Dermis blood vessel endothelial cell (primary cell): ENCODE measurements around the gene NCOA5. TPM values are rescaled to one million over a fixed set of nuclear protein-coding genes. Genes with fewer than 3 reads are reported as not detected.
"Not testable (repeated sequence)": the region's sequence is repeated elsewhere in the genome, so short reads cannot be mapped to it uniquely, and the experiment has no call there.

Source experiments
- DNase-seq: peaks from one replicate; pipeline ENCODE4 v3.0.0; 2010
- total RNA-seq: library from RNA; depleted of rRNA; stranded (reverse); fragments of >200 nt; gene quantifications from 2 replicates; pipeline ENCODE4 v1.2.3, GENCODE V29; 2014

NCOA5 gene
- total RNA-seq, 1 donor from 2014 or later, result 16.7 TPM

DNA sequence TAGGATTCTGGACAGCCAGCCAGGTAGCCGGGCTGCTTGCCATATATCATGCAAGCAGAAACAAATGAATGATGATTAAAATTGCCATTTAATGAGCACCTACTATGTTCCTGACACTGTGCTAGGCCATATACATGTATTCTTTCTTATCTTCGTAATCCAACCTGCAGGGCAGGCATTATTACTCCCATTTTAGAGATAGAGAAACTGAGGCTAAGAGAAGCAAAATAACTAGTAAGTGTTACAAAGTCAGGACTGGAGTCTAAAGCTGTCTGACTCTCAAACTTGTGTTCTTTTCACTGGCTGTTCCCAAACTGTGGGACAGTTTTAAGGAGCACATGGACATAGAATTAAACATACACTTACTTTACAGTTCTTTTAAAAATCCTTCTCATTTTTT, 30.4 kb upstream of the NCOA5 start:
- no peak for DNase-seq

DNA sequence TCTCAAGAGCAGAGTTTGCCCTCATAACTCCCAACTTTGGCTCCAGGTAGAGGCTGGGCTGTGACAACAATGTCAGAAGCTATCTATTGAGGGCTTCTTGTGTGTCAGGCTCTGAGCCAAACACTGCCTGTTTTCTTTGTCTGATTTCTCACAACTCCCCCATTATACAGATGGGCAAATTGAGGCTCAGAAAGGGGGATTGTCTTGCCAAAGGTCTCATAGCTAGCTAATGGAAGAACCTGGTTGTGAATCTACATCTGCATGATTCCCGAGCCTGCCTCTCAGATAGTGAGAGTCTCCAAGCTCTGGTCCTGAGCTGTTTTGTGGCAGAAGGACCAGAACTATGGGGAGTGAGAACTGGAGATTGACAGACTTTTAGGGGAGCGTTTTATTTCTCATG, 29.8 kb upstream of the NCOA5 start:
- DNase-seq, result no peak

DNA sequence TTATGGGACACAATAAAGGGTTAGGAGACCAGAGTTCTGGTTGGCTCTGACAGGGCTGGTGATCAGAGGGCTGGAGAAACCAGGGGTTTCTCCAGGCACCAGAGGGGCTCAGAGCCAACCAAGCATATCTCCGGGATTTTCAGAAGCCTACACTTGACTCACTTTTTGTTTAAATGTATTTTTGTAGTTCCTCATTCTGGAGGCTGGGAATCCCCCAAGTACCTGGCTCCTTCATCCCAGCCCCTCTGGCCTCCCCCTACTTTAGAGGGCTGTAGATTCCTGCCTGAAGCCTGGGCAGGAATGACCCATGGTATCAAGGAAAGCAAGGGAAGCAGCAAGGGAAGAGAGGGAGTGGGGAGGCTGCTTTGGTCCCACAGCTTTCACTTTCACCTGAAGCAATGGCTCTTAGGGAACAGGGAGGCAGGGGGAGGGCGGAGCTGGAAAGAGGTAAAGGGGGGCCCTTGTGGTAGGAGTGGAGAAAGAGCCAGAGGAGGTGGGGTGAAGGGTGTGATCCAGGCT, 29.3 kb upstream of the NCOA5 start:
- DNase-seq, result no peak

DNA sequence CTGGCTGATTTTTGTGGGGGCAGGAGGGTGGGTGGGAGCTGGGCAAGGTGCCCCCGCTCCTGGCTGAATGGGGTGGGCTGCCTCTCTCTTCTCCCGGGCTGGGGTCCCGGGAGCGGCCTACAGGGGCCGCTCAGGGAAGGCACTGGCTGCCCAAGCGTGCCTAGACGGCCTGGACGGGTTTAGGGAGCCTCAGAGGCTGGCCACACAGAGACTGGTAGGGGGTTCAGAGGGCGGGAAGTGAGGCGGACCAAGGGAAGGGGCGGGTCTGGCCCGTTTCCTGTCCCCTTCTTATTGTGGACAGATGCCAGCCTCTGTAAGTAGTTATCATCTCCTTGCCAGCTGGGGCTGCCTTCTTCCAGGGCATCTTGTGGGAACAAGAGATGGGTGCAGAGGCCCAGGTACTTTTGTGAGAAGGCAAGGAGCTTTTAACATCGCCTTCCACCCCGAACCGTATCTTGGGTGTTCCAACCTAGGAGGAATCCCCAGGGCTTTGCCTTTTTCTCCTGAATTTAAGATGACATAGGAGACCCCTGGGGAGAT, 28.8 kb upstream of the NCOA5 start:
- peak; percentile 23 for DNase-seq

DNA sequence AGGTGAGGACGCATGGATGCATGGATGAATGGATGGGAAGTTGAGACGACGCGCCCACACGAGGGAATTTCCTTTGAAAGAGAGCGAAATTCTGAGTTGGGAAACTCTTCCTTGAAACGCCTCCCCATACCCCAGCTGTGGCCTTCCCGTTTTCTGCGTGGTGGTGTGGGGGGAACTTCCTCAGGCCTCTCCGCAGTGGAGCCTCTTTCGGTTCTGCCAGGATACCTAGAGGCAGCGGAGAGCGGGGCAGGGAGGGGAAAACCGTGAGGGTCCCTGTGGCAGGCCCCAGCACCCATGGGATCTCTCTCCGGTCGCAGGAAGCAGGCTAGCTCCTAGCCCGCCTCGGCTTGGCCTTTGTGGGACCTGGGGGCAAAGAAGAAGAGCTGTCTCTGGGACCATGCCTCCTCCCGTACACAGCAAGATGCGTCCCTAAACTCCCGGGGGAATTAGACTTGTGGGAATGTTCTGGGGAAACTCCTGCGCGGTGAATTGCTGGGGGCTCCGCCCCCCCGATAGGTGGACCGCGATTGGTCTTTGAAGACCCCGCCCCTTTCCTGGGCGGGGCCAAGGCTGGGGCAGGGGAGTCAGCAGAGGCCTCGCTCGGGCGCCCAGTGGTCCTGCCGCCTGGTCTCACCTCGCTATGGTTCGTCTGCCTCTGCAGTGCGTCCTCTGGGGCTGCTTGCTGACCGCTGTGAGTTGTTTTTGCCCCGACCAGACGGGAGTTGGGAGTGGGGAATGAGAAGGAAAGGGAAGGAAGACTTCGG, 28.1 kb upstream of the NCOA5 start, which contains the start of gene CD40:
TSS of gene CD40 (plus strand) at position 611 of the 764 bp plus-strand sequence. CDS start at position 641, 30 bp downstream.
- DNase-seq, result peak; percentile 78

DNA sequence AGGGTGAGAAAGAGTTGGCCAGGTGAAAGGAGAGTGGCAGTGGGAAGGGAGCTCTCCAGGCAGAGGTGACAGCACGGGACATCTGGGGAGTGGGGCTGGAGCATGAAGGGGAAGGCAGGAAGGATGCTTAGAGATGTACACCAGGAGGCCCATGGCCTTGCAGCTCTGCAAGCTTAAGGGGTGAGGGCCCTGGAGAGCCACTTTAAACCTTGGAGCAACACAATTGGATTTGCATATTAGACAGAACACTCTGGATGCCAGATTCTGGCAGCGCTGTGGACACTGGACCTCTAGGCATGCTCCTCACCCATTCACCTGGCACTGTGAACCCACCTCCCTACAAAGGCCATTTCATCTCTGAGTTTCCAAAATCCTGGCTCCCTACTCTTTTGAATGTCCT, 24.7 kb upstream of the NCOA5 start:
- DNase-seq, result no peak

DNA sequence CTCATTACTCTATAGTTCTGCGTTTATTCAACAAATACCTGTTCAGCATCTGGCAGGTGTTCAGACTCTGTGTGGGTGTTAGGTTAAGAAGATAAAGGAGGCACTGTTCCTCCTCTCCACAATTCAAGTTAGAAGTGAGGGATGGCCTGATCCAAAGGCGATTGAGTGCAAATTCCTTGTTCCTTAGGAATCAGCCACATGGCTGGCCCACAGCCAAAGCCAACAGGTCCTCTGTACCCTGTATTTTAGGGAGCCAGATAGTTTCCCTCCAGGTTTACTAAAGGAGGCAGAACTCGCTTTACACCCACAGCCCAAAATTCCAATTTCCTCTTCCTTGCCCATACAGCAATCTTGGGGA, 23.3 kb upstream of the NCOA5 start:
- no peak for DNase-seq

DNA sequence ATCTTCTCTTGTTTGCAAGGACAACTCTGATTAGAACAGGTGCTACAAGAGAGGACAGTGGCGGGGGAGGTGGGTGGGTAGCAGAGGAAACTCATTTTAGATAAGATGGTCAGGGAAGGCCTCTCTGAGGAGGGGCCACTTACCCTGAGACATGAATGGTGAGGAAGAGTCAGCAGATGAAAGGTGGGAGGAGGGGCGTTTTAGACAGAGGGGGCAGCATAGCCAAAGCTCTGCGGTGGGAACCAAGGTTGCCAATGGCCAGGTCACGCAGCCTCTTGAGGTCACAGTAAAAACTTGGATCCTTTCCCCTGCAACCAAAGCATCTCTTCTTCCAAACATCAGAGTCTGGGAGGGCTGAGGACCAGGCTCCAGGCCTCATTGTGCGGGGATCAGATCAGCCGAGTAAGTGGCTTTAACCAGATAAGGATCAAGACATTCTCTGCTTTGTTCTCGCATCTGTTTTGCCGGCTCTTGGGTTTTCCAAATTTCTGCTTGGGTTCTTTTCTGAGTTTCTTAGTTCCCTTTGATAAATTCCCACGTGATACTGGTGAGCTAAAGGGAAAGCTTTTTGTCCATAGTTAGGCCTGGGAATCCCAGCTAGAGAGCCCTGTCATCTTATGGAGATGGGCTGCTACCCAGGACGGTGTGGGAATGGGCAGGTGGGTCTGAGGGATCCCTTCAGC, 22.8 kb upstream of the NCOA5 start:
- no peak for DNase-seq

DNA sequence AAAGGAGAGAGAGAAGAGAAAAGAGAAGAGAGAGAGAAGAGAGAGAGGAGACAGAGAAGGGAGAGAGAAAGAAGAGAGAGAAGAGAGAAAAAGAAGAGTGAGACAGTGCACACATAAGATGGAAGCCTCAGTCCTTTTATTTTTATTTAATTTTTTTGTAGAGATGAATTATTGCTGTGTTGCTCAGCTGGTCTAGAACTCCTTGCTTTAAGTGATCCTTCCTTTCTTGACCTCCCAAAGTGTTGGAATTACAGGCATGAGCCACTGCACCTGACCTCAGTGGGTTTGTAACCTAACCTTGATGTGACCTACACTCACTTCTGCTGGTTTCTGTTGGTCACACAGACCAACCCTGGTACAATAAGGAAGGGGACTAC, 22.1 kb upstream of the NCOA5 start:
- DNase-seq, result no peak

DNA sequence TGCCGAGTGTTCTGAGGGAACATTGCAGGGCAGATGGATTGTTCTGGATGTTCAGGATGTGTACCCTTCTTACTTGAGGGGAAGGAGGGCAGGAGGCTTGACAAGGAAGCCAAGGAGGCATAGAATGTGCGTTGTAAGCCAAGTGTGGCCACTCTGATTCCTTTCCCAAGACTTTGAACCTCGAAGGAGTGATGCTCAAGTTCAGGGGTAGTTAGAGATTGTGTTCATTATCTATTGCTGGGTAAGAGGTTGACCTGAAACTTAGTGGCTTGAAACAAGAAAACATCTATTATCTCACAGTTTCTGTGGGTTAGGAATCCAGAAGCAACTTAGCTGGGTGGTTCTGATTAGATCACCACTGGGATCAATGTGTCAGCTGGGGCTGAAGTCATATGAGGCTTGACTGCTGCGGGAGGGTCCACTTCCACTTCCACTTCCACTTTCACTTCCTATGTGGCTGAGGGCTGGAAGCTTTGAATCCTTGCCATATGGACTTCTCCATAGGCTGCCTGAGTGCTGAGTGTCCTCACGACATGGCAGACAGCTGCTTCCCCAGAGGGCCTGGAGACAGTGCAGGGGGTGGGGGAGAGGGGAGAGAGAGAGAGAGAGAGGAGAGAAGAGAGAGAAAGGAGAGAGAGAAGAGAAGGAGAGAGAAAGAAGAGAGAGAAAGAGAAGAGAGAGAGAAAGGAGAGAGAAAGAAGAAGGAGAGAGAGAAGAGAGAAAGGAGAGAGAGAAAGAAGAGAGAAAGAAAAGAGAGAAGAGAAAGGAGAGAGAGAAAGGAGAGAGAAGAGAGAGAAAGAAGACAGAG, 21.5 kb upstream of the NCOA5 start:
- no peak for DNase-seq

DNA sequence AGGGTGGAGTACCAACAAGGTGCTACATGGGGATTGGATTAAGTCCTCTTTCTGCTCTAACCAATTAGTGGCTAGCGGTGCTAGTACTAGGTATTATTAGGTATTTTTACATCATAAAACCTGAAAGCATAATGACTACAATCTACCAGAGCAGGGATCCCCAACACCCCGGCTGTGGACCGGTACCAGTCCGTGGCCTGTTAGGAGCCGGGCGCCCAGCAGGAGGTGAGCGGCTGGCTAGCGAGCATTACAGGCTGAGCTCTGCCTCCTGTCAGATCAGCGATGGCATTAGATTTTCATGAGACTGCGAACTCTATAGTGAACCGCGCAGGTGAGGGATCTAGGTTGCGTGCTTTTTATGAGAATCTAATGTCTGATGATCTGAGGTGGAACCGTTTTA, 19.2 kb upstream of the NCOA5 start:
- DNase-seq, result no peak

DNA sequence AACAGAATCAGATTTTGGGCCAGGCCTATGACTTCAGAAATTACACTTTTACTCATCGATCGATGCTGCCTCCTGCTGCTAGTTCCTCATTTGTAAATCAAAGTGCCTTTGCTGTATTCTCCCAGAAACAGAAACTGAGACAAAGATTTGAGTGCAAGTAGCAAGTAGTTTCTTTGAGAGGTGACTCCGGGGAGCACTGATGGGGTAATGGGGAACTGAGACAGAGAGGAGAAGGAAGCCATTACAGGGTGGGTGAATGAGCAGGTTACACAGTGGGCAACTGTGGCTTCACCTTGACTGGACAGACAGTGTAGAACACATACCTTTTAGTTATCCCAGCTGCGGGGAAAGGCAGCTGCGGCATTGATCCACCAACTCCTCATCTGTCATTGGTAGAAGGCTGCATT, 18.7 kb upstream of the NCOA5 start:
- no peak for DNase-seq

DNA sequence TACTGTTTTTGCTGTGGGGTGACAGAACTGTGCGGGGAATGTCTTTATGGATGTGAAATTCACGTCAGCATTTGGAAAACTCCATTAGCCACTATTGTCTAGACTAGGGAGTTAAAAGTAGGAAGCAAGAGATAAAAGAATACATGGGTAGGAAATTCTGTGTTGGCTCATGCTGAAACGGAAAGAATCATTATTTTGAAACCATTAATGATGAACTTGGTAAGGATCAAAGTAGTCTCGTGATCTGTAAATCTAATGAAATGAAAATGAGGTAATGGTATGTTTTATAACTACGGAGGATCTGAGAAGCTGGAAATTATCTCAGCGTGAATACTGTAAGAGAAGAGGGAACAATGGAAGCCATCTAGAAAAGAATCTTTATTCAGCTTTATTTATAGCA, 17.3 kb upstream of the NCOA5 start:
- DNase-seq, result no peak

DNA sequence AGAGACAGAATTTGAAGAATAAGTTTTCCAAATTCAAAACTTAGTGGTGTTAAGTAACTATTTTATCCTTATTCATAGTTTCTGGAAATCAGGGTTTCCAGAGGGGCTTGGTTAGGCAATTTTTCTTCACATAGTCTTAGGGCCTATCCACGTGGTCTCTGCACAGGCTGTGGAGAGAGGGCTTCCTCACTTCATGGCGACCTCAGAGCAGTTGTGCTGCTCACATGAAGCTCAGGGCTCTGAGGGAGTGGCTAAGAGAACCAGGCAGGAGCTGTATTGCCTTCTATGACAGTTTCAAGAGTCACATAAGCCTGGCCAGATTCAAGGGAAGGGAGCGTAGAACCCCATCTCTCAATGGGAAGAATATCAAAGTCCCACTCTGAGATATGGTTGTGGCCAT, 14.5 kb upstream of the NCOA5 start:
- DNase-seq, result no peak

DNA sequence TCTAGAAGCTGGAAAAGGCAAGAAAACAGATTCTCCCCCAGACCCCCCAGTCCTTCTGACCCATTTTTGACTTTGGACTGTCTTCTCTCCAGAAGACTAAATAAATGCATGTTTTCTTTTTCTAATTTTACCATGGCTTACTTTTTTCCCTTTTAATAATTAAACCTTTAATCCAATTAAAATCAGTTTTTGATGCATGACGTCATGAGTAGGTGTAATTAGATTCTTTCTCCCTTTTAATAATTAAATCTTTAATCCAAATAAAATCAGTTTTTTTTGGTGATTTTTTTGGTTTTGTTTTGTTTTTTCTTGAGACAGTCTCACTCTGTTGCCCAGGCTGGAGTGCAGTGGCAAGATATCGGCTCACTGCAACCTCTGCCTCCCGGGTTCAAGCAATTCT, 13.2 kb upstream of the NCOA5 start:
- no peak for DNase-seq

DNA sequence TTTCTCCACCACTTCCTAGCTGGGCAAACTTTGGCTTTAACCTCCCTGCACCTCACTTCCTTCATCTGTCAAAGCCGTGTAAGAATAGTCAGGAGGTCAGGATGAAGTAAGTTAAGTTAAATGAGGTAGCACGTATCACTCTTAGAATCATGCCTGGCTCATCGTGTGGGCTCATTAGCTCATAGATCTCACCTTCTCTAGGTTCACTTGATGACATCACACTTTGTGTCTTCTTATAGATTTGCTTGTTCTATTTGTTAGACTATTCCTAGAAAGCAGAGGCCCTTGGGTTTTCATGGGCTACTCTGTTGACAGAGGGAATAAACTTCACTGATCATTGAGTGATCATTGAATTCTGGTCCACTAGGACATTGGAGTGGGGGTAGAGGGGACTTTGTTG, 12.2 kb upstream of the NCOA5 start:
- no peak for DNase-seq

DNA sequence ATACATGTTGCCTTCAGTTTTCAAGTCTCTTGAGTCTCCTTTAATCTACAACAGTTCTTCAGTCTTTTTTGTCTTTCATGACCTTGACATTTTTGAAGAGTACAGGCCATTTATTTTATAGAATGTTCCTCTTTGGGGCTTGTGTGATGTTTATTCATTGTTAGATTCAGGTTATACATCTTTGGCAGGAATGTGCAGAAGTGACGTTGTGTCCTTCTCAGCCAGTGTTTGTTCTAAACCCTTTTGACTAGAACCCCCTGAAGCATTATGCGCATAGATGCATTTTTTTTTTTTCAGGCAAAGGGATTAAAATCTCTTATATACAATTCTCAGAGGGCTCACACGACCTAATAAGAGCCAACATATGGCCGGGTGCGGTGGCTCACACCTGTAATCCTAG, 11.2 kb upstream of the NCOA5 start:
- no peak for DNase-seq

DNA sequence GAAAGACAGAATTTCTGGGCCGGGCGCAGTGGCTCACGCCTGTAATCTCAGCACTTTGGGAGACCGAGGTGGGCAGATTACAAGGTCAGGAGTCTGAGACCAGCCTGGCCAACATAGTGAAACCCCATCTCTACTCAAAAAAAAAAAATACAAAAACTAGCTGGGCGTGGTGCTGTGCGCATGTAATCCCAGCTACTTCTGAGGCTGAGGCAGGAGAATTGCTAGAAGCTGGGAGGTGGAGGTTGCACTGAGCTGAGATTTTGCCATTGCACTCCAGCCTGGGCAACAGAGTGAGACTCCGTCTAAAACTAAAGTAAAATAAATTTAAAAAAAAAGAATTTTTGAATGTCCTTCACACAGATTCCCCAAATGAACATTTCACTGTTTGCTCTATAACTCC, 10.7 kb upstream of the NCOA5 start:
- not testable (repeated sequence) for DNase-seq

DNA sequence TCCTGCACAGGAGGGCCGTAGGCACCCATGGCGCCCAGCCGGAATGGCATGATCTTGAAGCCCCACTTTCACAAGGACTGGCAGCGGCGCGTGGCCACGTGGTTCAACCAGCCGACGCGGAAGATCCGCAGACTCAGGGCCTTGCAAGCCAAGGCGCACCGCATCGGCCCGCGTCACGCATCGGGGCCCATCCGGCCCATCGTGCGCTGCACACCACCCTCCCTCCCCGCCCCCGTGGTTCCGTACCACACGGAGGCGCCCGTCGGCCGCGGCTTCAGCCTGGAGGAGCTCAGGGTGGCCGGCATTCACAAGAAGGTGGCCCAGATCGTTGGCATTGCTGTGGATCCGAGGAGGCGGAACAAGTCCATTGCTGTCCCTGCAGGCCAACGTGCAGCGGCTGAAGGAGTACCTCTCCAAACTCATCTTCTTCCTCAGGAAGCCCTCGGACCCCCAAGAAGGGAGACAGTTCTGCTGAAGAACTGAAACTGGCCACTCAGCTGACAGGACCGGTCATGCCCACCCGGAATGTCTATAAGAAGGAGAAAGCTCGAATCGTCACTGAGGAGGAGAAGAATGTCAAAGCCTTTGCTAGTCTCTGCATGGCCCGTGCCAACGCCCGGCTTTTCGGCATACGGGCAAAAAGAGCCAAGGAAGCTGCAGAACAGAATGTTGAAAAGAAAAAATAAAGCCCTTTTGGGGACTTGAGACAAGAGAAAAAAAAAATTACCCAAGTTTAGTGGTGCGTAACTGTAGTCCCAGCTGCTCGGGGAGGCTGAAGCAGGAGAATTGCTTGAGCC, 9.9 kb upstream of the NCOA5 start:
- DNase-seq, result peak; percentile 40

DNA sequence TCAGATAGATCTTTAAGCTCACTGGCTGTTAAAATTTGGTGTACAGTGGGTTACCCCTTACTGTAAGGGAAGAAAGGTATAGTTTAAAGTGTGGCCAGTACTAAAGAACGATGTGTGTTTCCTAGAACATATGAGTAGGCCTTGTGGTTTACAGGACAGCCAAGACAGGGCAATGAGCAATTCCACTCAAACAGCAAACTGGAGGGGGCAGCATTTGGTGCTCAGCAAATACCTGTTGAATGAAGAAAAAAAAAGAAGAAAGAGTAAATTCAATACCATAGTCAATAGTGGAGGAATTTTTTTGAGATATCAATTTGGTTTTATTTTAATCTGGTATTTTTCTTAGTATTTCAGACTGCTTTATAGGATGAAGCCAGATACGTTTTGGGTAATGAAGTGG, 3.8 kb upstream of the NCOA5 start:
- no peak for DNase-seq

DNA sequence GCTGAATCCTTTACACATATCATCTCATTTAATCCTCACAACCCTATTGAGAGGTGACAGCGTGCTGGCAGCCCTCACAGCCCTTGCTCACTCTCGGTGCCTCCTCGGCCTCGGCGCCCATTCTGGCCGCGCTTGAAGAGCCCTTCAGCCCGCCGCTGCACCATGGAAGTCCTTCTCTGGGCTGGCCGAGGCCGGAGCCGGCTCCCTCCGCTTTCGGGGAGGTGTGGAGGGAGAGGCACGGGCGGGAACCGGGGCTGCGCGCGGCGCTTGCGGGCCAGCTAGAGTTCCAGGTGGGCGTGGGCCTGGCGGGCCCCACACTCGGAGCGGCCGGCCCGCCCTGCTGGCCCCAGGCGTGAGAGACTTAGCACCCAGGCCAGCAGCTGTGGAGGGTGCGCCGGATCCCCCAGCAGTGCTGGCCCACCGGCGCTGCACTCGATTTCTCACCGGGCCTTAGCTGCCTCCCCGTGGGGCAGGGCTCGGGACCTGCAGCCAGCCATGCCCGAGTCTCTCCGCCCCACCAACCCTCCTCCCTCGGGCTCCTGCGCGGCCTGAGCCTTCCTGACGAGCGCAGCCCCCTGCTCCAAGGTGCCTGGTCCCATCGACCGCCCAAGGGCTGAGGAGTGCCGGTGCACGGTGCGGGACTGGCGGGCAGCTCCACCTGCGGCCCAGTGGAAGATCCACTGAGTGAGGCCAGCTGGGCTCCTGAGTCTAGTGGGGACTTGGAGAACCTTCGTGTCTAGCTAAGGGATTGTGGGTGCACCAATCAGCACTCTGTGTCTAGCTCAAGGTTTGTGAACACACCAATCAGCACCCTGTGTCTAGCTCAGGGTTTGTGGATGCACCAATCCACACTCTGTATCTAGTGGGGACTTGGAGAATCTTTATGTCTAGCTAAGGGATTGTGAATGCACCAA, 2.1 kb upstream of the NCOA5 start:
- DNase-seq, result not testable (repeated sequence)

DNA sequence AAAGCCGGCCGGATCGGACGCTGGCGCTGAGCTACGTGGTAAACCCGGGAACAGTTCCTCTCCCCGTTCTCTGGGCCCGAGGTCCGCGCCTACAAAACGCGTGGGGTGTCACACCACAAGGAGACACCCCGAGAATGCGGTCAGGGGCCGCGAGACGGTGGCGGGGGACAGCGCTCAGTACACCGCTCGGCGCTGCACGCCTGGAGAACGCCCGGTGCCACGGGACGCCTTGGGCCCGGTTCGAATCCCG, 670 bp downstream of the NCOA5 start:
- peak; percentile 56 for DNase-seq
